Ovary (tissue), 3 donors: ENCODE results near the gene CENPK.

Source experiments
- CTCF ChIP-seq, 3 donors: fragments of 450-650 bp in 2 of 3; fragments of 200-600 bp in 1 of 3; IDR thresholded peaks; one replicate each; pipeline versions ENCODE4 v1.5.1 to v1.8.0; 2016 to 2022; ENCODE audit warnings: antibody characterized with exemption in 3 of 3, mild to moderate bottlenecking in 1 of 3
- EP300 ChIP-seq: sonication (generic); formaldehyde crosslinking; IDR thresholded peaks from one replicate; pipeline ENCODE4 v1.6.1; 2017; ENCODE audit warnings: antibody characterized with exemption
- donor health status: DM: no; HTN: no; CAD: no.

GRCh38 chr5:65546141-65546540 is 16.8 kb downstream of the CENPK start:
- TF ChIP-seq CTCF (IDR thresholded peaks at IDR 0.05) (no peak), EP300 (no peak)
